Measurements from ENCODE around the gene COPE.

COPE gene

DNA sequence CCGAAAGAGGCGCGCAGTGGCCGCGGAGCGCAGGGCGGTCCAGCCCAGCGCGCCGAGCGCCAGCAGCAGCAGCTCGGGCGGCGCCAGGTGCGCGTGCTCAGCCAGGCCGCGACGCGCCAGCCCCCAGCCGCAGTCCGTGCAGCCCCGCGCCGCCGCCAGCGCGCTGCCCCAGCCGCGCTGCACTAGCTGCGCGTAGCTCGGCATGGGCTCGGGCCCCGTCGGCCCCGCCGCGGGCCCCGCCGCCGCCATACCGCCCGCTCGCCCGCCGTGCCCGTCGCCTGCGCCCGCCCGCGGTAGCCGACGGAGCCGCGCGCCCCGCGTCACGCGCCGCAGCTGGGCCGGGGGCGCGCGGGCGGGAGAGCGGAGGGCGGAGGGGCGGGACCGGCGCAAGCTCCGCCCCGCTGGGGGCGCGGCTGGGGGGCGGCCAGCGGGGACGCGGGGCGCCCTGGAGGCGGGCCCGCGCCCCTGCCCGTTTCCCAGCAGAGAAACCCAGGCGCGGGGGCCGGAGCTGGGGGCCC, 23.3 kb downstream of the COPE start, which contains the start of gene CERS1:
Gene CERS1 (minus strand): TSS at position 335 of the 518 bp plus-strand sequence. CDS start 86 bp downstream, at position 249.
- in situ Hi-C loops (cut with HindIII; ENCODE audit: low pct_ligation_motif_present, low sequenced_read_pairs): no loop called here
- TF ChIP-seq, protein P1, sequence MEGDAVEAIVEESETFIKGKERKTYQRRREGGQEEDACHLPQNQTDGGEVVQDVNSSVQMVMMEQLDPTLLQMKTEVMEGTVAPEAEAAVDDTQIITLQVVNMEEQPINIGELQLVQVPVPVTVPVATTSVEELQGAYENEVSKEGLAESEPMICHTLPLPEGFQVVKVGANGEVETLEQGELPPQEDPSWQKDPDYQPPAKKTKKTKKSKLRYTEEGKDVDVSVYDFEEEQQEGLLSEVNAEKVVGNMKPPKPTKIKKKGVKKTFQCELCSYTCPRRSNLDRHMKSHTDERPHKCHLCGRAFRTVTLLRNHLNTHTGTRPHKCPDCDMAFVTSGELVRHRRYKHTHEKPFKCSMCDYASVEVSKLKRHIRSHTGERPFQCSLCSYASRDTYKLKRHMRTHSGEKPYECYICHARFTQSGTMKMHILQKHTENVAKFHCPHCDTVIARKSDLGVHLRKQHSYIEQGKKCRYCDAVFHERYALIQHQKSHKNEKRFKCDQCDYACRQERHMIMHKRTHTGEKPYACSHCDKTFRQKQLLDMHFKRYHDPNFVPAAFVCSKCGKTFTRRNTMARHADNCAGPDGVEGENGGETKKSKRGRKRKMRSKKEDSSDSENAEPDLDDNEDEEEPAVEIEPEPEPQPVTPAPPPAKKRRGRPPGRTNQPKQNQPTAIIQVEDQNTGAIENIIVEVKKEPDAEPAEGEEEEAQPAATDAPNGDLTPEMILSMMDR (IDR thresholded peaks at IDR 0.05; ENCODE audit: low read depth, low read length, missing control alignments): no peak
- peaks cover 13% of the 10 kb centered on the region for H3K27me3 ChIP-seq (replicated peaks)
- H3K27ac ChIP-seq: no peak within 1 kb of the TSS
- peak within 1 kb of the TSS; percentile 42 for H3K4me3 ChIP-seq (ENCODE audit: low read depth, low read length)
- peaks cover 18% of the 10 kb centered on the region for H3K36me3 ChIP-seq (replicated peaks)
- DNase-seq: no peak

DNA sequence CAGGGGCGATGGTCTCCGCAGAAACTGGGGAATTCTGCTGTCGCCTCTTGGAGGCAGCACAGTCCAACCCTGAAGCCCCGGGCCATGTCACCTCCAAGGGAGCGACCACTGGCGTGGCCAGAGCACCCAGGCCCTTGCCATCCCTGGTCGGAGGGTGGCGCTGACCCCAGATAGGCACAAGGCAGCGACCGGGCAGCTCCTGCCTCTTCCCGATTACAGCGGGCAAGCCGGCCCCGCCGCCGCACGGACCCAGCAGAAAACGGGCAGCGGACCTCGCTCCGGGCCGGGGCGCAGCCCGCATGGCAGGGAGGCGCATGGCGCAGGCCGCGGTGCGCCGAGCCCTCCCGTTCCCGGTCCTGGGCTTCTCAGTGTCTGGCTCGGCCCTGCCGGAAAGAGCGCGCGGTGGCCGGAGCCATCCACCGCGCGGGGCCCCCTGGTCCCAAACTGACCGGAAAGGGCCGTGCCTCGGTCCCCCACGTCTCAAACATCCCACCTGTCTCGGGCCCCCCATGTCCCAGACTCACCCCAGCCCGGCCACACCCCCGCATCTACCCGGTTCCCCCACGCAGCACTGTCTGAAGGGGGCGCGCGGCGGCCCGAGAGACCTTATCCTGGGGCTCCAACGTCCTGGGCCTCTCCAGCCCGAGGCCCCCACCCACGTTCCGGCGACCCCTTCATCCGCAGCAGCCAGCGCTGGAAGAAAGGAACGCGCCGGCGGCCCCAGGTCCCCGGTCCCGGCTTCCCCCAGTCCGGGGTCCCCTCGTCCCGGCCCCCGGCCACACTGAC, 24.0 kb downstream of the COPE start:
- DNase-seq: no peak
- in situ Hi-C loops (cut with HindIII; ENCODE audit: low pct_ligation_motif_present, low sequenced_read_pairs): no loop called here
- Histone ChIP-seq H3K27ac (no peak overlapping the region), H3K27me3 (replicated peaks) (peaks cover 13% of the 10 kb centered on the region), H3K4me3 (ENCODE audit: low read depth, low read length) (peak overlapping the region; percentile 42), H3K36me3 (replicated peaks) (peaks cover 15% of the 10 kb centered on the region)
- TF ChIP-seq, protein P1 (IDR thresholded peaks at IDR 0.05; ENCODE audit: low read depth, low read length, missing control alignments): peak; percentile 49

DNA sequence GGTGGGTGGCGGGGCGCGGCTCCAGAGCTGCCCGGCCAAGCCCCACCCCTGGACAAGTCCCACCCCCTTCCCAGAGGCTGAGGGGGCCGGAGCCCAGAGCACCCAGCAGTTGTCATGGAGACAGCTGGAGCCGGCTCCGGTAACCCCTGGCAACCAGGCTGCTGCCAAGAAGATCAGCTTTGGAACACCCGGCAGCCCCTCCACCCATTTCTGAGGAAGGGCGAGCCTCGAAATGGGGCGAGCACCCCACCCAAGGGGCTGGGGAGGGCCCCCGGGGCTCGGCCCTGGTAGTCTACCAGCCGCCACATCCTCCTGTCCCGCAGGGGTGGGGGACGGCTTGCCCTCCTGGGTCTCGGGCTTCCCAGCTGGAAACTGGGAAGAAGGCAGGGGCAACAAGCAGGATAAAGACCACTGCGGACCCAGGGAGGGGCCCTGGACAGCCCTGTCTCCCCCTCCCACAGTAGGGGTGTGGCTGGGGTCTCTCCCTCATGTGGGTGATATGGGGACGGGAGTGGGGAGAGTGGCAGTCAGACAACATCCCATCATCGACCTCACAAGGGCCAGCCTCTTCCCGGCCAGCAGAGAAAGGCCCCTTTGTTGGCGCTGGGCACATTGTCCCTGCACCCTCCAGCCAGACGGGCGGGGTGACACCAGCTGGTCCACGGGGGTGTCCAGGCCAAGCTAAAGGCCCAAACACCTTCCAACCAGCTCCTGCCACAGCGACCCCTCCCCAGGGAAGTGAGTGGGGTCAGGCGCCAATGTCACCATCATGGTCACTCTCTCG, 24.7 kb downstream of the COPE start:
- TF ChIP-seq, protein P1 (IDR thresholded peaks at IDR 0.05; ENCODE audit: low read depth, low read length, missing control alignments): no peak
- Histone ChIP-seq H3K36me3 (replicated peaks) (peaks cover 8% of the 10 kb centered on the region), H3K27ac (no peak overlapping the region), H3K4me3 (ENCODE audit: low read depth, low read length) (no peak overlapping the region), H3K27me3 (replicated peaks) (peaks cover 13% of the 10 kb centered on the region)
- in situ Hi-C loops (cut with HindIII; ENCODE audit: low pct_ligation_motif_present, low sequenced_read_pairs): no loop called here
- no peak for DNase-seq

DNA sequence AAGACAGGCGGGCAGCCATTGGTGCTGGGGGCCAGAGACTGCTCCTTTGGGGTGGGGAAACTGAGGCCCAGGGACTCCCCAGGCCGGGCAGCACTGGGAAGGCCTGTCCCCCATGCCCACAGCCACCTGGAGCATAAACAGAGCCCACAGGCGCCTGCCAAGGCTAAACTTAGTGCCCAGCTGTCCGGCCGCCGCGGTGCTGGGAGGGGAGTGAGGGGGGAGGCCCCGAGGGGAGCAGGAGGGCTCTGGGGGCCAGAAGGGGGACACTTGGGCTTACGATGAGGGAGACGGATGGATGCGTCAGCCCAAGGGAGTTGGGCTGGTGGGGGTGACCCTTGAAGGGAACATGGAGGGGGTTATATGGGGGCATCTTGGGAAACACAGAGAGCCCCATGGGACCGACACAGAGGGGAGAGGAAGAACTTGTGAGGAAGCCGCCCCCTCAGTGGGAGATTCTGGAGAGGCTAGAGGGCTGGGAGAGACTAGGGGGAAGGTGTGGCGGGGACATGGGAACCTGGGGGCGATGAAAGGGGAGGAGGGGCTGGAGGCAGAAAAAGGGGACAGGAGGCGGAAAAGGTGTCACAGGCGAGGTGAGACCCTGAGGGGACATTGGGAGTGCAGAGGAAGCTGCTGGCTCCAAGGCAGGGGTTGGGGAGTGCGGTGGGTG, 25.5 kb downstream of the COPE start:
- Histone ChIP-seq H3K4me3 (ENCODE audit: low read depth, low read length) (no peak overlapping the region), H3K27me3 (replicated peaks) (peaks cover 13% of the 10 kb centered on the region), H3K27ac (no peak overlapping the region), H3K36me3 (replicated peaks) (peaks cover under 1% of the 10 kb centered on the region)
- no peak for DNase-seq
- in situ Hi-C loops (cut with HindIII; ENCODE audit: low pct_ligation_motif_present, low sequenced_read_pairs): no loop called here
- TF ChIP-seq, protein P1 (IDR thresholded peaks at IDR 0.05; ENCODE audit: low read depth, low read length, missing control alignments): no peak

DNA sequence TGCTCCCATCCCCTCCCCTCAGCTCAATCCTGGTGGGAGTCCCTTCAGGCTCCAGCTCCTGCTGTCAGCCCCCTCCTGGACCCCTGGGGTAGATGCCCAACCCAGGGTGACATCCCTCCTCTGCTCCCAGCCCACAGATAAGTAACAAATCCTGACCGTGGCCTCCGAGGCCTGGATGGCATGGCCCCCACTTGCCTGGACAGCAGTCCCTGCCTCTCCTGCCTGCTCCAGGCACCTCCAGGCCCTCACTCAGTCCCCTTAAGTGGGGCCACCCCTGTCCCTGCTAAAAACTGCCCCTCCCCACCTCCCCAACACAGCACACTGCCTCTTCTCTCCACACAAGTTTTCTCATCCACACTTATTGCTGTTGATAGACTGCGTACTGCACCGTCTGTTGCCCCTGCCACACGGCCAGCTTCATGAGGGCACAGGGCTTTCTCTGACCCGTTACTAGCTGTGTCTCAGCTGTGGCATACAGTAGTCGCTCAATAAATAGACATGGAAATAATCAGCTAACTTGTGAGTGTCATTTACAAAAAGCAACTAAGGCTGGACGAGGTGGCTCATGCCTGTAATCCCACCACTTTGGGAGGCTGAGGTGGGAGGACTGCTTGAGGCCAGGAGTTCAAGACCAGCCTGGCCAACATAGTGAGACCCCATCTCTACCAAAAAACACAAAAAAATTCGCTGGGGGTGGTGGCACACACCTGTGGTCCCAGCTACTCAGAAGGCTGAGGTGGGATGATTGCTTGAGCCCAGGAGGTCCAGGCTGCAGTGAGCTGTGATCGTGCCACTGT, 29.0 kb downstream of the COPE start:
- DNase-seq: no peak
- no peak overlapping the region for H3K27ac ChIP-seq
- H3K27me3 ChIP-seq (replicated peaks): peaks cover 13% of the 10 kb centered on the region
- in situ Hi-C loops (cut with HindIII; ENCODE audit: low pct_ligation_motif_present, low sequenced_read_pairs): no loop called here
- TF ChIP-seq, protein P1 (IDR thresholded peaks at IDR 0.05; ENCODE audit: low read depth, low read length, missing control alignments): no peak
- no peaks in the 10 kb centered on the region for H3K36me3 ChIP-seq (replicated peaks)
- H3K4me3 ChIP-seq (ENCODE audit: low read depth, low read length): no peak overlapping the region
